AG09309 (cell line): Measurements from ENCODE around the gene GPR37L1.

Experiments
- DNase-seq: peaks from one replicate; pipeline ENCODE4 v3.0.0-alpha.2; 2010; ENCODE audit warnings: low read depth
- H3K4me3 ChIP-seq: 2 replicates; pipeline ENCODE4 v1.5.1; 2011; ENCODE audit warnings: mild to moderate bottlenecking, low read depth, low read length, moderate library complexity; ENCODE audit not compliant: control insufficient read depth
- TF ChIP-seq, protein P1 (sequence below): IDR thresholded peaks from 2 replicates; pipeline ENCODE4 v1.5.1; 2011; ENCODE audit warnings: mild to moderate bottlenecking, low read depth, low read length, inconsistent platforms; ENCODE audit not compliant: insufficient read depth, control insufficient read depth; ENCODE audit errors: missing control alignments

GPR37L1 gene

DNA sequence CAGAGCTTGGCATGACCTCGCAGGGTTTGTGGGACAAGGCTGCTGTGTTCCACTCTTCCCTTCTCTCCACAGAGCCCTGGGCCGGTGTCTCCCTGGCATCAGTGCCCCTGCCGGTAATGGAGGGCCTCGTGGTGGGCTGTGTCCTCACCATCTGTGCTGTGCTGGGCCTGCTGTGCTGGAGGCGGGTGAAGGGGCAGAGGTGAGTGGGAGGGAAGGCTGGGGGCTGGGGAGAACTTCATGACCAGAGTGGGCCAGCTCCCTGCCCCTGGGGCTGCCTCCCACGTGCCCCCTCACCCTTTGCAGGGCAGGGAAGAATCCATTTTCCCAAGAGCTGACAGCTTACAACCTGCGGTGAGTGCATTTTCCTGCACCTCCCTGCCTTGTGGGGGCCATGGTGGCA is 58.9 kb downstream of the GPR37L1 start:
- DNase-seq, result no peak
- TF ChIP-seq, protein P1, sequence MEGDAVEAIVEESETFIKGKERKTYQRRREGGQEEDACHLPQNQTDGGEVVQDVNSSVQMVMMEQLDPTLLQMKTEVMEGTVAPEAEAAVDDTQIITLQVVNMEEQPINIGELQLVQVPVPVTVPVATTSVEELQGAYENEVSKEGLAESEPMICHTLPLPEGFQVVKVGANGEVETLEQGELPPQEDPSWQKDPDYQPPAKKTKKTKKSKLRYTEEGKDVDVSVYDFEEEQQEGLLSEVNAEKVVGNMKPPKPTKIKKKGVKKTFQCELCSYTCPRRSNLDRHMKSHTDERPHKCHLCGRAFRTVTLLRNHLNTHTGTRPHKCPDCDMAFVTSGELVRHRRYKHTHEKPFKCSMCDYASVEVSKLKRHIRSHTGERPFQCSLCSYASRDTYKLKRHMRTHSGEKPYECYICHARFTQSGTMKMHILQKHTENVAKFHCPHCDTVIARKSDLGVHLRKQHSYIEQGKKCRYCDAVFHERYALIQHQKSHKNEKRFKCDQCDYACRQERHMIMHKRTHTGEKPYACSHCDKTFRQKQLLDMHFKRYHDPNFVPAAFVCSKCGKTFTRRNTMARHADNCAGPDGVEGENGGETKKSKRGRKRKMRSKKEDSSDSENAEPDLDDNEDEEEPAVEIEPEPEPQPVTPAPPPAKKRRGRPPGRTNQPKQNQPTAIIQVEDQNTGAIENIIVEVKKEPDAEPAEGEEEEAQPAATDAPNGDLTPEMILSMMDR, result no peak
- H3K4me3 ChIP-seq, result no peak overlapping the region

DNA sequence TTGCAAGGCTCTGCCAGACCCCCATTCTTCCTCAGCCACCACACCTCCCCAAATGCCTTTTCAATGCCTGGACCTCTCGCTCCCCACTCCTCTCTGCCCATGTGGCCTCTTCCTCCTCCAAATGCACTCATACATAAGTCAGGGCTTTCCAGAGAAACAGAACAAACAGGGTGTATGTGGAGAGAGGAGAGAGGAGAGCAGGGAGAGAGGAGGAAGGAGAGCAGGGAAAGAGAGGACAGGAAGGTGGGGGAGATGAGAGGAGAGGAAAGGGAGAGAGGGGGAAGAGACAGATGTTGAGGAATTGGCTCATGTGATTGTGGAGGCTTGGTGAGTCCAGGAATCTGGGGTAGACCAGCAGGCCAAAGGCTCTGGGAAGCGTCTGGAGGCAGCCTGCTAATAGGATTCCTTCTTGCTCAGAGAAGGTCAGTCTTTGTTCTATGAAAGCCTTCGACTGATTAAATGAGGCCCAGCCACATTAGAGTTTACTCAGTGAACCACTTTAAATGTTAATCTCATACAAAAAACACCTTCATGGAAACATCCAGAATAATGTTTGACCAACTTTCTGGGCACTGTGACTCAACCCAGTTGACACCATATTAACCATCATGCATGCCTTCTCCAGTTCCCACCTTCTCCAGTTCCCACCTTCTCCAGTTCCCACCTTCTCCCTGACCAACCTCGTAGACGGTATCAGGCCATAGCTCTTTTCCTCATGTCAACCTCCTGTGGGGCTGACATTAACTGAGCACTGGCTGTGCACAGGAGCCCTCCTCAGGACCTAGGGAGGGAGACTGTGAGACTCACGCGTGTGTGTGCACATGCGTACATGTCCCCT is 59.5 kb downstream of the GPR37L1 start:
- H3K4me3 ChIP-seq, result no peak overlapping the region
- TF ChIP-seq, protein P1, result no peak
- no peak for DNase-seq
